ENCODE results near the gene NBPF3. TPM values are rescaled to one million over a fixed set of nuclear protein-coding genes. Genes with fewer than 3 reads are reported as not detected.
"Not testable (repeated sequence)": the region's sequence is repeated elsewhere in the genome, so short reads cannot be mapped to it uniquely, and the experiment has no call there.

NBPF3 gene
- total RNA-seq, 1 donor from 2014 or later: 13.7 TPM

GRCh38 chr1:21406659-21407058 is 33.3 kb upstream of the NBPF3 start:
- Mint-ChIP-seq H3K4me3 (no peak overlapping the region), H3K9me3 (no peaks in the 10 kb centered on the region), H3K36me3 (no peaks in the 10 kb centered on the region), H3K27ac (no peak overlapping the region), H3K4me1 (ENCODE audit: unreplicated experiment) (no peaks in the 10 kb centered on the region), H3K27me3 (peaks cover 20% of the 10 kb centered on the region)
- no peak for DNase-seq (ENCODE audit: extremely low spot score, unreplicated experiment)
- TF ChIP-seq CTCF (conservative IDR thresholded peaks at IDR 0.05): no peak

GRCh38 chr1:21409897-21410296 is 30.0 kb upstream of the NBPF3 start:
- not testable (repeated sequence) for H3K36me3 Mint-ChIP-seq; DNase-seq (ENCODE audit: extremely low spot score, unreplicated experiment); H3K9me3 Mint-ChIP-seq; H3K4me3 Mint-ChIP-seq; H3K27ac Mint-ChIP-seq; H3K4me1 Mint-ChIP-seq (ENCODE audit: unreplicated experiment)
- peaks cover 32% of the 10 kb centered on the region for H3K27me3 Mint-ChIP-seq

- H3K4me1 Mint-ChIP-seq (ENCODE audit: unreplicated experiment): no peaks in the 10 kb centered on the region
- H3K36me3 Mint-ChIP-seq: no peaks in the 10 kb centered on the region
- TF ChIP-seq CTCF (conservative IDR thresholded peaks at IDR 0.05): no peak
- no peak overlapping the region for H3K27ac Mint-ChIP-seq
- no peak for DNase-seq (ENCODE audit: extremely low spot score, unreplicated experiment)
- H3K9me3 Mint-ChIP-seq: no peaks in the 10 kb centered on the region
- H3K4me3 Mint-ChIP-seq: no peak overlapping the region
- peaks cover 65% of the 10 kb centered on the region for H3K27me3 Mint-ChIP-seq
Observed at GRCh38 chr1:21414015-21414414, 25.9 kb upstream of the NBPF3 start.

- not testable (repeated sequence) for H3K9me3 Mint-ChIP-seq; H3K4me3 Mint-ChIP-seq; H3K36me3 Mint-ChIP-seq; H3K4me1 Mint-ChIP-seq (ENCODE audit: unreplicated experiment); DNase-seq (ENCODE audit: extremely low spot score, unreplicated experiment); H3K27ac Mint-ChIP-seq
- H3K27me3 Mint-ChIP-seq: peaks cover 67% of the 10 kb centered on the region
Observed at GRCh38 chr1:21420378-21420777, 19.6 kb upstream of the NBPF3 start.

- DNase-seq (ENCODE audit: extremely low spot score, unreplicated experiment); H3K4me3 Mint-ChIP-seq; H3K4me1 Mint-ChIP-seq (ENCODE audit: unreplicated experiment); H3K27ac Mint-ChIP-seq; H3K36me3 Mint-ChIP-seq; H3K9me3 Mint-ChIP-seq: not testable (repeated sequence)
- H3K27me3 Mint-ChIP-seq: peaks cover 64% of the 10 kb centered on the region
Observed at GRCh38 chr1:21421307-21421706, 18.6 kb upstream of the NBPF3 start.

GRCh38 chr1:21427798-21428480 is 12.0 kb upstream of the NBPF3 start:
- H3K27me3 Mint-ChIP-seq: peaks cover 47% of the 10 kb centered on the region
- H3K4me3 Mint-ChIP-seq: peak overlapping the region; percentile 84
- not testable (repeated sequence) for H3K27ac Mint-ChIP-seq; H3K4me1 Mint-ChIP-seq (ENCODE audit: unreplicated experiment); DNase-seq (ENCODE audit: extremely low spot score, unreplicated experiment); H3K9me3 Mint-ChIP-seq; H3K36me3 Mint-ChIP-seq

GRCh38 chr1:21428481-21429073 is 11.4 kb upstream of the NBPF3 start:
- H3K4me3 Mint-ChIP-seq; H3K9me3 Mint-ChIP-seq; DNase-seq (ENCODE audit: extremely low spot score, unreplicated experiment); H3K4me1 Mint-ChIP-seq (ENCODE audit: unreplicated experiment); H3K36me3 Mint-ChIP-seq; H3K27ac Mint-ChIP-seq: not testable (repeated sequence)
- H3K27me3 Mint-ChIP-seq: peaks cover 50% of the 10 kb centered on the region

GRCh38 chr1:21429210-21429609 is 10.7 kb upstream of the NBPF3 start:
- not testable (repeated sequence) for H3K9me3 Mint-ChIP-seq; H3K4me1 Mint-ChIP-seq (ENCODE audit: unreplicated experiment); H3K36me3 Mint-ChIP-seq; DNase-seq (ENCODE audit: extremely low spot score, unreplicated experiment); H3K4me3 Mint-ChIP-seq; H3K27ac Mint-ChIP-seq
- peaks cover 48% of the 10 kb centered on the region for H3K27me3 Mint-ChIP-seq

- H3K4me3 Mint-ChIP-seq; H3K36me3 Mint-ChIP-seq; H3K27ac Mint-ChIP-seq; H3K9me3 Mint-ChIP-seq; DNase-seq (ENCODE audit: extremely low spot score, unreplicated experiment); H3K4me1 Mint-ChIP-seq (ENCODE audit: unreplicated experiment): not testable (repeated sequence)
- H3K27me3 Mint-ChIP-seq: peaks cover 44% of the 10 kb centered on the region
Observed at GRCh38 chr1:21430875-21431274, 9.1 kb upstream of the NBPF3 start.
